Ureter (tissue), 1 donor: ENCODE data around the gene MGMT. TPM values are rescaled to one million over a fixed set of nuclear protein-coding genes. Genes with fewer than 3 reads are reported as not detected.

Experiments used
- DNase-seq: peaks from one replicate; pipeline ENCODE4 v3.0.0-alpha.2; 2020; ENCODE audit warnings: low spot score
- total RNA-seq: library from RNA; stranded (reverse); gene quantifications from one replicate; pipeline ENCODE4 v1.2.4, GENCODE V29; 2023
- donor health status: DM: yes; HTN: yes; CAD: no.

MGMT gene
- total RNA-seq, 1 donor from 2014 or later = 38.6 TPM

DNA sequence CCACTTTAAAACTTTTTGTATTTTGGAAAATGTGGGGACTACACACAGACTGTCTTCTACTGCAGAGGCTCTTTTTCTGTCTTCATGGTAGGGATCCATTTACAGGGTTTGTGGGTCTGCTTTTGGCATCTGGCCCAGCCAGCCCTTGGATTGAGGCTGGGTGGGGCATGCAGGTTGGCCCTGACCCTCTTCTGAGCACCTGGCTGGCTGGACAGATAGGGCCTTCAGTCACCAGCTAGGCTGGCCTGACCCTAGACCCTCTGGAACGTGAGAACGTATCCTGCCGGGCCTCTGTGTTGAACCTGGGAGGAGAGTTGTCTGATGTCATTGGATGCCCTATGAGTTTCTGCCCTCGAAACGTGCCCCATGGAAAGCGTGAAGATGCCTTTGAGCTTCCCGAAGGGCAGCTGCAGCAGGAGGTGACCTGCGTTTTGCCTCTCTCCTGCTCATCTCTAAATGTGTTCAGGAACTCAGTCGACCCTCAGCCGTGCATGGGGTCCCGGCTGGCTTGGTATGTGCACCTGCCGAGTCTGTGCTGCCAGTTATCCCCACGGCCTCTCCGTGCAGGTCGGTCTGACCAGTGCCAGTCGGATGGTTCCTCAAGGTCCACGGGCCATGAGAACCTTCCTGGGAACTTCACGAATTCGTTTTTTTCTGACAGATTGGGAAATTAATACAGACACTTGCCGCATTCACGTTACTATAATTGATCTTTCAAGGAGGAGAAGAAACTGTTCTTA, 74.9 kb downstream of the MGMT start:
- no peak for DNase-seq

DNA sequence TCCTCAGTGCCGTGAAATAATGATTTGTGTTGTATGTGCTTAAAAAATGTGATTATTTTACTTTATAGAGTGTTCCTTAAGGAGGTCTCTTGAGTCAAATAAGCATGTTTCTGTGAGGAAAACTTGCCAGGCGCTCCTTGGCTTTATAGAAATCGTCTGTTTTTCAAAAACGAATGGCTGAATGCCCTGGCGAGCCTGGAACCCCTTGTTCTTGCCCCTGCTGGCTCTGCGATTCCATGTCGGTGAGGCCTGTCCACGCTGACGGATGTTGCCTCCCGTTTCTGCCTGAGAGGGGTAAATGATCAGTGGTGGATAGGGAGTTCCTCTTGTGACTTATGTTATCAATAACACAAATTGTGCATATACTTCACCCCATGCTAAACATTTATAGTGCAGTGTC, 75.5 kb downstream of the MGMT start:
- DNase-seq = no peak

DNA sequence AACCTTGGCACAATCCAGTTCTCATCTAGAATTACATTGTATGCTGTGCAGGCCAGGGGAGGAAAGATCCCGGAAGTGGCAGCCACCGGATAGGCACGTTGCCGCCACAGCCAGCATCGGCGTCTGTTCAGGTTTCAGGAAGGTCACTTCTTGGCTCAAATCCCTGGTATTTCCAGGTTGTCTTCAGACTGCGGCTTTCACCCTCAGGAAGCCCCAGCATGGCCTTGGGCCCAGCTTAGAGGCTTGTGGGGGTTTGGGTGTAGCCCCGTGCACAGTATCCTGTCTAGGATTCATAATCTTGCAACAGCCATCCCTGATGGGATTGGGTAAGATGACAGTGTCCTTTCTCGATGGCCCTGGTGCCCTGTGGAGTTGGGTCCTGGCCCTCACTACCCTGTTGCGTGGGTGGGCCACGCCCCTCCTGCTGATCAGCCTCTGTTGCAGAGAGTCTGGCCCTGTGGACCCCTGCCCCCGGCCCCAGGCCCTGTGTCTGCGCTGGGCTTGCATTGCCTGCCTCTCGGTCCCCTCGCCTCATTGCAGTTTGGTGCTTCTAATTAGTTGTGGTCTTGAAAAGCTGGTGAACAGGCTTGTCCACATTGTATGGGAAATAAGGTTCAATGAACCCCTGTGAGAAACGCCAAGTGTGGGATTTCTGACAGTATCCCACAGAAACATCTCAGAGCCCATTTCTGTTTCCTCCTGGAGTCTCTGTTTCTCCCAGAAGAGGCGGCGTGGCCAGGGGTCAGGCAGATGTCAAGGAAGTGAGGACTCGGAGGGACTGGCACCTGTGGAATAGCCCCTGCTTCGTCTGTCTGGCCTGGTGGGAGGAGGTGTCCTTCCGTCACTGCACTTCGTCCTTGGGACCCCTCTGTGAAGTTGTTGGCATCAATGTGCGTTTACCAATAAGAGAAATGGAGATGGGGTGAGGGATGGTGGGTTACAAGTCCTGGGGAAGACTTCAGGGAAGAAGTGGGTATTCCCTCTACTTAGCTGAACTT, 77.5 kb downstream of the MGMT start:
- no peak for DNase-seq

DNA sequence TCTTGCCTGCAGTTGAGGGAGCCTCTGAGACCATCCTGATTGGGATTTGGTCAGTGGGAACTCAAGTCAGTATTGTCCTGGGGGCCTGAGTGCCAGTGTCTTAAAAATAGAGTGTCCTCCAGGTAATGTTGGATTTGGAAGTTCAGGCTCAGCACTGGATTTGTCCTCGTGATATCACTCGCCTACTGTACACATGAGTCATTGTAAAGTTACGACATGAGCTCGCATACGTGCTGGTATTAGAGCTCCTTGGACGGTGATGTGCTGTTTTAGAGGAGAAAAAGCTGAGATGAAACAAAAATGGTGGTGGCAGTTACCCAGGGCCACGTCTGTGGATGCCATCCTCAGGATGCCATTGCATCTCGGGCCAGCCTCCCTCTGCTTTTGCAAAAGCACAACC, 78.2 kb downstream of the MGMT start:
- no peak for DNase-seq

DNA sequence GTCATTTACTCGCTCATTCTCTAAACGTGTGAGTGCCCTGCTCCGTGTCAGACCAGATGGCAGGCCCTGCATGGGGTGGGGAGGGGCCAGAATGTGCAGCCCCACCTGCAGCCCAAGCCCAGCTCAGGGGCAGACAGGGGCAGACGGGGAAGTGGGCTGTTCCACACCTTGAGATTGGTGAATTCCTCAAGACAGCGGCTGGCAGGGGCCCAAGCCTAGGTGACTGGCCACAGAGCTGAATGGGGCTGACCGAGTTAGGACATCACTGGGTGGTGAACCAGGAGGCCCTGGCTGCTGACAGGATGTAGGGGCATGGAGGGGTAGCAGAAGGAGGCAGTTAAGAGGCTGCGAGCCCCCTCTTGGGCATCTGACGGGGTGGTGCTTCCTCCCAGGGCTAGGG, 79.1 kb downstream of the MGMT start:
- DNase-seq = no peak

DNA sequence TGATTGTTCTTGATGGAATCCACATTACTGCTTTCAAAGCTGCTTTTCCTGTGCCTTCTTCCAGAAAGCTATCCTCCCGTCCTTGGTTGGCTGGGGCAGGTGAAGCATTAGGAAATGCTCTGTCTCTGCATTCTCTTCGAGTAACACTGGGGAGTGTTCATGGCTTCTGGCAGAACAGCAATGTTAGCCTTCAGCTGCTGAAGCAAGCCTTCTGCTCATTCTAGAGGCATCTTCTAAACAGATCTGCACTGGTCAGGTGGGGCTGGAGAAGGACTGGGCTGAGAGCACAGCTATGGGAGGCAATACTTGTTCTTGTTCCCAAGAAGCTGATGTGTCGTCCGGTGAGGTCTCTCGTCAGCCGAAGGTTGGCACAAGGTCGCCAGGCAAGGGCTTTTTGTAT, 80.6 kb downstream of the MGMT start:
- DNase-seq = peak; percentile 40

DNA sequence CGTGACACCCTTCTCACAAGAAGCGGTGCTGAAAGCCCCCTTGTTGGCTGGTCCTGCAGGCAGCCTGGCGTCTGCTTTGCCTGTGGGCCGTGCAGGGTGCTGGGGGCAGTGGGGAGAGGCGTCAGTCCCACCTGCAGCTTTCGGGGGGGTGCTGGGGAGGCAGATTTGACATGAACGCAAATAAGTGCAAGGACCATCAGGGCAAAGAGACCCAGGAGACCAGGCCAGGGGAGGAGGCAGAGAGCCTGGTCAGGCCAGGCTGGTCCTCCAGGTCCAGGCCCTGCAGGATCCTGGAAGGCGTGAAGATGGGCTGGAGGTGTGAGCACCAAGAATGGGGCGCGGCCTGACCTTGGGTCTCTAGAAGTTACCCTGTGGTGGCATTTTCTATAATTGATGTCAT, 81.6 kb downstream of the MGMT start:
- DNase-seq = peak; percentile 39

DNA sequence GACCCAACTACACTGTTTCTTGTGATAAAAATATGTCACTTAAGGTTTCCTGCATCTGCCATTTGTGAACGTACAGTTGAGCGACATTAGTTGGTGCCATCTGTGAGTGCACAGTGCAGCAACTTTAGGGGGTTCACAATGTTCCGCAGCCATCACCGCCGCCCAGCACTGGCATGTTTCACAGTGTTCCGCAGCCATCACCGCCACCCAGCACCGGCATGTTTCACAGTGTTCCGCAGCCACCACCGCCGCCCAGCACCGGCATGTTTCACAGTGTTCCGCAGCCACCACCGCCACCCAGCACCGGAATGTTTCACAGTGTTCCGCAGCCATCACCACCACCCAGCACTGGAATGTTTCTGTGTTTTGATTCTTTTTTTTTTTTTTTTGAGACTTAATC, 83.0 kb downstream of the MGMT start:
- no peak for DNase-seq

DNA sequence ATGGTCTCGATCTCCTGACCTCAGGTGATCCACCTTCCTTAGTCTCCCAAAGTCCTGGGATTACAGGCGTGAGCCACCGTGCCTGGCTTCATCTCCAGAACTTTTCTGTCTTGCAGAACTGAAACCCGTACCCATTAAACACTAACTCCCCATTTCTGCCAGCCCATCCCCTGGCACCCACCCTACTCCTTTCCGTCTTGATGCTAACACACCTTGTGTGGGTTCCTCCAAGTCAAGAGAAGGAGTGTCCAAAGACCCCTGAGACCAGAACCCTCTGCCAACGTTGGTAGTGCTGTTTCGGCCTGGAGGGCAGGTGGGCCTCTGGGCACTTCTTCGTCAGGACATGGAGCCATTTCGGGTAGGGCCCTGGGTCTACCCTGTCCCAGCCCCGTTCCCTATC, 83.6 kb downstream of the MGMT start:
- DNase-seq = peak; percentile 24

DNA sequence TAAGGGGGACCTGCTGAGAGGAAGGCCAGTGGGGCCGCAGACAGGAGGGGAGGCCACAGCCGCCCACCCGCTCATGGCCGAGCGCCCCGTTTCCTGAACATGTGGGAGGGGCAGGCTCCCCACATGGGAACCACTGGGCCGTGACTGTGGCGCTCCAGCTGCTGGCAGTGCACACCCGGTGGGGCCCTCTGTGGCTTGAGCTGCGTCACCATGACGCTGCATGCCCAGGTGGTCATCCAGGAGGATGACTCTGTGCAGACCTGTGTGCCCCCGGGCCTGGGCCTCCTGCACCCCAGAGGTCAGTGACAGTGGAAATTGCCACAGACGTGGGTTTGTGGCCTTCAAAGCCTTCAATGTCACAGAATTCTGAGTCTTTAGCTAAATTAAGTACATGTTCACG, 85.1 kb downstream of the MGMT start:
- peak; percentile 29 for DNase-seq

DNA sequence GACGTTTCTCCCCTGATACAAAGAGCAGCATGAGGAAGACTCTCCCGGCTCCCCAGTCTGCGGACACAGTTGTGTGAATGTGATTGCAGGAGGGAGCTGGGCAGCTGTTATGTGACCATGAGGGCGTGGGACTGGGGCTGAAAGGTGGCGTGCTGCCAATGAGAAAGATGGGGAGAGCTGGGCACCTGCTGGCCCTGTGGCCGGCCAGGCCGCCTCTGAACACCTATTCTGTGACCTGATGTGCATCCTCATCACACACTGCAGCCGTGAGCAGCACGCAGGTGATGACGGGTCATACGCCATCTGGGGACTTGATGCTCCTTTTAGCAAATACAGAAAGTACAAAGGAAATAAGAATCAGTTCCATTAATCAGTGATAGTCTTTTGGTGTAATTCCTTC, 86.9 kb downstream of the MGMT start:
- DNase-seq = no peak

DNA sequence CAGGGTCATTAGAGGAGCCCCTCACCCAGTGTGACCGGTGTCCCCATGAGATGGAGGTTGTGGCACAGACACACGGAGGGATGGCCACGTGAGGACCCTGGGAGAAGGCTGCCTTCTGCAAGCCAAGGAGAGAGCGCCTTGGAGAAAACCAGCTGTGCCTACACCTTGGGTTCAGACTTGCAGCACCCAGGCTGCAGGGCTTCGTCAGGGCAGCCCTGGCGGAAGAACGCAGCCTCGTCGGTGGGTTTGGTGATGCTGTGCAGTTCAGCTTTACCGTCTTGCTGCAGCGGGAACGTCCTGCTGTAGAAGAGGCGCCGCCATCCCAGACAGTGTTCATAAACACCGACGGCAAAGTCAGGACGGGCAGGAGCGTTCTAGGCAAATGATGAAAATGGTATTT, 89.3 kb downstream of the MGMT start:
- DNase-seq = no peak

DNA sequence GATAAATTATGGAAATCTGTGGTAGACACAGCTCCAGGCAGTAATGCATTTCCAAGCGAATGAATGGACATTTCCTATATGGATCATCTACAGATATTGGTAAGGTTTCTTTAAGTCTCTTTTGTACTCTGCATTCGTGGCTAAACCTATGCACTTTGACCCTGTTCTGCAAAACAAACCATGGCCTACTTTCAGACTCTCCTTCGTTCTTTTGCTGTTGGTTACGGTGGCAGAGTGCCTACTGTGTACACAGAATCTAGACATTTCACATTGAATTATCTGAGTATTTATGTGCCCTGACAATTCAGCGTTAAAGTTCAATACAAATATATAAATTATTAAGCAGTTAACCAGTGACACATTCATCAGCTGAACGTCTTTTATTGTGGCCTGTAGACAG, 93.3 kb downstream of the MGMT start:
- no peak for DNase-seq

DNA sequence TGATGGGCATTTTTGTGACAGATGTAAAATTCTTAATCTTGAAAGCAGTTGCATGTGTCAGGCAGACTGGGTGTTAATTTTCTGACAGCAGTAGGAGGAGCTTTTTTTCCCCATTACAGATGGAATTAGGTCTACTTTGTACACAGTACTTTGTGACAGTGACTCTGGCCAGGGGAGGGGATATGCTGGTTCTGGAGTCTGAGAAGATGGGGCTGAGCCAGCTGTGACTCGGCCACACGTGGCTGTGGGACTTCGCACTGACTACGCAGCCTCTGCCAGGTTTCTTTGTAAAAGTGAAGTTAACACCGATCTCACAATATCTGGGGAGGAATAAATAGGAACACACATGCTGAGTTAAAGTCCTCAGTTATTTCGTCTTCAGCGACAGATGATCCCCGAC, 95.4 kb downstream of the MGMT start:
- no peak for DNase-seq

DNA sequence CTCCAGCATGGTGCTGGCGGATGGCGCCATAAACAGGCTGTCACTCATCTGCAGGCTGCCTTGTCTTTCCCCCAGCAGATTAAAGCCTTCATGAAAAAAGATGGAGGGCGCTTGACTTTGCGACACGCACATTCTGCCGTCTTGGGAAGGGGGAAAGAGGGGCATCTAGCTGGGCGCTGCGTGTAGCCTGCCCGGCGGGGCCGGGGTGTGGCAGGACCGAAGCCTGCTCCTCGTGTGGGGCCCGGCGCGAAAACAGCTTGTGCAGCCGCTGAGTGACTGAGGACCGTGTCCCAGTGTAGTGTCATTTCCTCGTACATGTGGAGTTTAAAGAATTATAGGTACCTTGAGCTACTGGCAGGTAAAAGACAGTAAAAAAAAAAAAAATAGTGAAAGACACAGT, 97.9 kb downstream of the MGMT start:
- DNase-seq = peak; percentile 23

DNA sequence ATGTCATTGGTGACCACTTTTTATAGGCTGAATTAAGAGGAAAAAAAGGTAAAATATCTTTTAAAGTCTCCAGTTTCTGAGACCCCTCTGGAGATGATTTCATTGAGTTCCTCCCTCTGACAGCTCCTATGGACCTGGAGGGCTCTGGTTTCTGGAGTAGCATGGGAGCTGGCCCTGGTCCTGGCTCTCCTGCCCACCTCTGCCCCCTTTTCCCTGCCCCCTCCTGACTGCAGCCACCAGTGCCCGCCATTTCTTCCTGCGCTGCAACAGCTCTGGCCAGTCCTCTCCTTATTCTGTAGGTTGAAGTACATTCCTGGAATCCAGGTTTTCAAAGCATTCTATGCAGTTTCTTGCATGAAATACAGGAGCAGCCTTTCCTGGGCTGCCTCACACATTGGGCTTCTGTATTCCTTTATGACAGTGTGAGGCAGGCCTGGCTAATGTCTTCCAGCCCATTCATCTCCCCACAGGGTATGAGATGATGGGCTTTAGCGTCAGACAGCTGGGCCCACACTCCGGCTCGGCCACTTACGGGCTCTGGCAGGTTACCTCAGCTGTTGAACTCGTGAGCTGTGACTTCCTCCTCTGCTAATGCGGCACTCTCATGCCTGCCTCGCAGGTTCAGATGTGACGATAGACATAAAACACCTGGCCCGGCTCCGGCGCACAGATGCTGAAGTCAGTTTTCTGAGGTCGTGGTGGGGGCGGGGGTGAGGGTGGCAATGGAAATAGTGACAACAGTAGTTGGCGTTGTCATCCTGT, 101.7 kb downstream of the MGMT start:
- DNase-seq = no peak

DNA sequence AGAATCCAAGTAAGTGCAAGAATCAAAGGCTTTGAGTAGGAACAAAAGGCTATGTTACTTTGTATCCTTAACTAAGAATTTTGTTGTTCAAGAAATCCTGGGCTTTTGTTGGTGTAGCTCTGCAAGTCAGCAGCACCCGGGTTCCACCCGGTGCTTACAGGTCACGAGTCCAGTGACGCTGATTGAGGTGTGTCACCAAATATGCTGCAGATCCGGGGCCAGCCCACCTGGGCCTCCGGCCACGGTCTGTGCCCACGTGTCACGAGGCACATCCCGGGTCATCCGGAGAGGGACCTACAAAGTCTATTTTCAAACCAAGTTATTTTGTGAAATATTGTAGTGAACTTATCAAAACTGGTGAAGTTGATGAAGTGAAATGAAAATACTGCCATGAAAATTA, 103.1 kb downstream of the MGMT start:
- DNase-seq = no peak

DNA sequence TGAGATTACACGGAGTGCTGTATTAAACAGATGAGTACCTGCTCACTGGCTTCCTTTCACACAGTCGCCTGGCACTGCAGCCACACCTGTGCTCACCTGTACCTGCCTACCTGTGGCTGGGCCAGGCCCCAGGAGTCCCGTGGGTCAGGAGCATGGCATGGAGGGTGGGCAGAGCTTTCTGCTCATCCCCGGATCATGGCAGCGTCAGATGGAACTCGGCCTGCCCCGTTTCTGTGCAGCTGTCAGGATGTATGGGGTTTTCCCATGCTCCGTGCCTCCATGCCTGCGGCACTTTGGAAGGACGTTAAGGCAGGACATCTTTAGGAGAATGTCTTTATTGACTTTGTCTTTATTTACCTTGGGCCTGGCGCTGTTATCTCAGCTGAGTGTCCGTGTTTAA, 112.2 kb downstream of the MGMT start:
- DNase-seq = no peak

DNA sequence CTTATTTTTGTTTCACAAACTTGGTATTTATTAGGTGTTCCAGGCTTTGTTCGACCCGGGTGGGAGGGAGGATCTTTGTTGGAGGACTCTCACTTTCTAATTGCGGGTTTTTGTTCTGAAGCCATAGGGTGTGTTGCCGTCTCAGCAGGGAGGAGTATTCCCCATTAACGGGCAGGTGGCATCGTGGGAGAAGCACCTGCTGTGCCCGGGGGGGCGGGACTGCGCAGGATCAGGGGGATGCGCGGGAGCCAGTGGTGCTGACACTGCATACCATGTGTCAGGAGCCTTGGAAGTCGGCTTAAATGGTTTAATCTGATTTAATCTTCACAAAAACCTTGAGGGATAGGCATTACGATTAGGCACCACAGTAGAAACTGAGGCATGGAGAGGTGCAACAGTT, 113.0 kb downstream of the MGMT start:
- DNase-seq = no peak

DNA sequence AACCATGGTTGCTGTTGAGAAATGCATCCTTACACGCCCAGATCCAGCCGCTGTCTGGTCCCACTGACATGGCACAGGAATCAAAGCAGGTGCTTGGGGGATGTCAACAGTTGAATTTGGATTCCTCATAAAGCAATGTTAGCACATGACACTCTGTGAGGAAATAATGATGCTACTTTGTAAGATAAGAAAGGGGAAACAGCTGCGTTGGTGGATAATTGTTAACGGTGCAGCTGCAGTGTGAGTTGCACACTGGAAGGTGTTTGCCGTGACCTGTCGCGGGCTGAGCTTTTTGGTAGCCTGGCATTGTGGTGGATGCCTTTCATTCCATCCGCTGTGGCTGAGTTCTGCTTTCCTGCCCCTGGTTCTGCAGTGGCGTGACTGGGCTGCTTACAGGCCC, 113.9 kb downstream of the MGMT start:
- no peak for DNase-seq

DNA sequence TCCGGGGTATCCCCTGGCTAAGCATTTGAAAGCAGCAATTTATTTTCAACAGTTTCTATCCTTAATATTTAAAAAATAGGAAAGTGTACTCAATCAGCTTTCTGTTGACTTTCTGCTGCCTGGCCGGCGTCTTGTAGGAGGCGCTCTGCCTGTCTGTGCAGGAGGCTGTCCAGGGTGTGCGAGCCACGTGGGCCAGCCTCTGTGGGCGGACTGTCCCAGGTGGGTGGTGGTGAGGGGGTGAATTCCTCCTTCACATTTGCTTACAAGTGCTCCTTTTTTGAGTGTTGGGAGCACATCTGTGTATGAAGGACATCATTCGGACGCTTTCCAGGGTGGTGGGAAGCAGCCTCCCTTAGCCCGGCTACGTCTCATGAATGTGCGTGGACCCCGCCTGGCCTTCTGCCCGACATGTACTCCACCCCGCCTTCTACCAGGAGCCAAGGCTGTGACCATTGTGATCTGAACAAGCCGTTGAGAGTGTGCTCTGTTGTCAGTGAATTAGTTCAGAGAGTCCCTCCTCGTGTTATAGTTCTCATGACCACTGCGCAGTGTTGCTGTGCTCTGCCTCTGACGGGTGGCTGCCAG, 114.9 kb downstream of the MGMT start:
- no peak for DNase-seq

DNA sequence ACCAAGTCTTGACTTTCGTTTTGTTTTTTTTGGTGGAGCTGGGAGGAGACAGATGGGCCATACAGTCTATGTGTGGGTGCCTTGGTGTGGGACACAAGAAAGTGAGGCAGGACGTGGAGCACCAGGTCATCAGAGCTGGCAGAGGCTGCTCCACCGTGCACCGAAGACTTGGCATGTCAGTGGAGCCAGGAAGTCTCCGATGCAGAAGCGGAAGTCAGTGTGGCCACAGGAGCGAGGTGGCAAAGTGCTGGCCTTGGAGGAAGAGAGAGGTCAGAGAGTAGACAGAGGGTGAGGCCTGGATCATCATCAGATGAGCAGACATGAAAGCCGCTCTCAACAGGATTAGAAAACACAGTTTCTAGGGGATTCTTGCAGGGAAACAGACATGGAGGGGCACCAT, 116.8 kb downstream of the MGMT start:
- DNase-seq = no peak
